Measurements from ENCODE around the gene RNU6-1.

Gene RNU6-1

DNA sequence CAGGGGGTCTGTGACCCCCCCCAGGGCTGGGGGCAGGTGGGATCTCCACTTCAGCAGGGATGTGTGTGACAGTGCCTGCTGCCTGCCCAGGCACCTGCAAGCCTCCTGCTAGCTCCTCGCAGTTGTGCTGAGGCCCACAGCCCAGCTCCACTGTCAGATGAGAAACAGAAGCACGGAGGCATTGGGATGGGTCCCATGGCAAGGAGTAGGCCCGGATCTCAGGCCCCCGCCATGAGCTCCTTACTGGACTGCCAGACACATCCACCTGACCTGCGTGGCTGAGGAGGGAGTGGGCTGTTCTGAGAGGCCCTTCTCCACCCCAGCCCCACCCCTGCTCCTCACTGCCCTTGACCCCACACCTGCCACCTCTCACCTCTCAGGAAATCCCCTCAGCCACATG, 32.7 kb downstream of the RNU6-1 start:
- Mint-ChIP-seq H3K9me3 (no peaks in the 10 kb centered on the region), H3K27ac (no peak overlapping the region), H3K4me1 (no peaks in the 10 kb centered on the region), H3K4me3 (no peak overlapping the region), H3K36me3 (peaks cover 7% of the 10 kb centered on the region)
- no peak for ATAC-seq
- no peak for DNase-seq (ENCODE audit: low spot score in 2 of 2)

DNA sequence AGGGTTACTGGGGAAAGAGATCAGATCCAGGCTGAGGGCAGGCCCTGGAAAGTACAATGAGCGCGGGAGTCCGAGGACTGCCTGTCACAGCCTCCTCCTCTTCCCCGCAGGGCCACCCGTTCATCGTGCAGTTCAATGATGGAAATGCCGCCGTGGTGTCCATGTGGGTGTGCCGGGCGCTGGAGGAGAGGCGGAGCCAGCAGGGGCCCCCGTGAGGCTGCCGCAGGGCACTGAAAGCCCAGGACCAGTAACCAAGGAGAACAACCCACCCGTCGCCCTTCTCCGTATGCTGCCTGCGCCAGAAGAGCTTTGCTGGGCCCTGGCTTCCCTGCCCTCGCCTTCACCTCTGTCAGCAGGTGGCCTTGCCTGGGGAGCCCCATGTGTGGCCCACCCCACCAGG, 33.3 kb downstream of the RNU6-1 start:
- Mint-ChIP-seq H3K4me1 (no peaks in the 10 kb centered on the region), H3K27ac (no peak overlapping the region), H3K9me3 (no peaks in the 10 kb centered on the region), H3K36me3 (peaks cover 7% of the 10 kb centered on the region), H3K4me3 (no peak overlapping the region)
- ATAC-seq, result no peak
- no peak for DNase-seq (ENCODE audit: low spot score in 2 of 2)

DNA sequence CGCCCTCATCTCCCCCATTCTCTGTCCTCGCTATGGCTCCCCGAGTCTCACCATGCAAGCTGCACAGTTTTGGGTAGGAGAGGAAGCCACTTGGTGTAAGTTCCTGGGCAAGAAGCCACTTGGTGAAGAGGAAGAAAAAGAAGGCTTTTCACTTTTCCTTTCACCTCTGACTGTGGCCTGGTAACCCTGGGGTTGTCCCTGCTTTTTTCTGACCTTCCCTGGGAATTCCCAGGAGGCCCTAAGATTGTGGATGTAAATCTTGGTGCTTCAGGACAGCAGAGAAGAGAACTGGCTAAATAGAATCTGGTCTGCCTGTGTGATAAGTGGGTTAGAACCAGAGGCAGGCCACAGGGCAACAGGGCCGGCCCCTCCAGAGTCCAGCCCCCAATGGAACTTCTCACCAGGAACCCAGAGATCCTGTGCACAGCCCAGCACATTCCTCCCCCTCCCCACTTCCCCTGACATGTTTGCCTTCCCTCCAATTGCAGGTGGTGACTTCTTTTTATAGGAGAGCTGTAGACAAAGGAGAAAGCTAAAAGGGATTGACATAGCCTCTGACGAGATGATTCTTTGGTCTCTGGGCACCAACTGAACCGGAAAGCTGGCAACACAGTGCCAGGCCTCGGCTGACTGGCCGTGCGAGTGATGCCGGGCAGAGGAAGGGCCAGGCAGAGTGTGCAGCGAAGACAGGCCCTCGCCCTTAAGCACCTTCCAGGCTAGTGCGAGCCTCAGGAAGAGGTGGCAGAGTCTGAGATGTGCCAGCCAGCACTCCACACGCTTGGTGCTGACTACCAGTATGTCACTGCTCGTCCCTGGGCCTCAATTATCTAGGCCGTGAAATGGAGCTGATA, 34.0 kb downstream of the RNU6-1 start:
- Mint-ChIP-seq H3K9me3 (no peaks in the 10 kb centered on the region), H3K4me3 (no peak overlapping the region), H3K27ac (no peak overlapping the region), H3K4me1 (no peaks in the 10 kb centered on the region), H3K36me3 (peaks cover 7% of the 10 kb centered on the region)
- DNase-seq (ENCODE audit: low spot score in 2 of 2) (no peak), ATAC-seq (no peak)

- Mint-ChIP-seq H3K4me3 (no peak overlapping the region), H3K4me1 (no peaks in the 10 kb centered on the region), H3K27ac (no peak overlapping the region), H3K9me3 (no peaks in the 10 kb centered on the region), H3K36me3 (peaks cover 7% of the 10 kb centered on the region)
- DNase-seq (ENCODE audit: low spot score in 2 of 2) (no peak), ATAC-seq (no peak)
Observed at GRCh38 chr15:67805008-67805665, 34.7 kb downstream of the RNU6-1 start.

- H3K4me3 Mint-ChIP-seq, result no peak overlapping the region
- H3K4me1 Mint-ChIP-seq, result no peaks in the 10 kb centered on the region
- H3K9me3 Mint-ChIP-seq, result no peaks in the 10 kb centered on the region
- H3K36me3 Mint-ChIP-seq, result peaks cover 7% of the 10 kb centered on the region
- DNase-seq (ENCODE audit: low spot score in 2 of 2) (no peak), ATAC-seq (peak; percentile 16)
- no peak overlapping the region for H3K27ac Mint-ChIP-seq
Observed at GRCh38 chr15:67803996-67804843, 35.6 kb downstream of the RNU6-1 start.

GRCh38 chr15:67803299-67803698, 36.5 kb downstream of the RNU6-1 start:
- H3K36me3 Mint-ChIP-seq, result peaks cover 7% of the 10 kb centered on the region
- H3K9me3 Mint-ChIP-seq, result no peaks in the 10 kb centered on the region
- H3K27ac Mint-ChIP-seq, result no peak overlapping the region
- no peak for ATAC-seq
- H3K4me1 Mint-ChIP-seq, result no peaks in the 10 kb centered on the region
- no peak overlapping the region for H3K4me3 Mint-ChIP-seq
- no peak for DNase-seq (ENCODE audit: low spot score in 2 of 2)

DNA sequence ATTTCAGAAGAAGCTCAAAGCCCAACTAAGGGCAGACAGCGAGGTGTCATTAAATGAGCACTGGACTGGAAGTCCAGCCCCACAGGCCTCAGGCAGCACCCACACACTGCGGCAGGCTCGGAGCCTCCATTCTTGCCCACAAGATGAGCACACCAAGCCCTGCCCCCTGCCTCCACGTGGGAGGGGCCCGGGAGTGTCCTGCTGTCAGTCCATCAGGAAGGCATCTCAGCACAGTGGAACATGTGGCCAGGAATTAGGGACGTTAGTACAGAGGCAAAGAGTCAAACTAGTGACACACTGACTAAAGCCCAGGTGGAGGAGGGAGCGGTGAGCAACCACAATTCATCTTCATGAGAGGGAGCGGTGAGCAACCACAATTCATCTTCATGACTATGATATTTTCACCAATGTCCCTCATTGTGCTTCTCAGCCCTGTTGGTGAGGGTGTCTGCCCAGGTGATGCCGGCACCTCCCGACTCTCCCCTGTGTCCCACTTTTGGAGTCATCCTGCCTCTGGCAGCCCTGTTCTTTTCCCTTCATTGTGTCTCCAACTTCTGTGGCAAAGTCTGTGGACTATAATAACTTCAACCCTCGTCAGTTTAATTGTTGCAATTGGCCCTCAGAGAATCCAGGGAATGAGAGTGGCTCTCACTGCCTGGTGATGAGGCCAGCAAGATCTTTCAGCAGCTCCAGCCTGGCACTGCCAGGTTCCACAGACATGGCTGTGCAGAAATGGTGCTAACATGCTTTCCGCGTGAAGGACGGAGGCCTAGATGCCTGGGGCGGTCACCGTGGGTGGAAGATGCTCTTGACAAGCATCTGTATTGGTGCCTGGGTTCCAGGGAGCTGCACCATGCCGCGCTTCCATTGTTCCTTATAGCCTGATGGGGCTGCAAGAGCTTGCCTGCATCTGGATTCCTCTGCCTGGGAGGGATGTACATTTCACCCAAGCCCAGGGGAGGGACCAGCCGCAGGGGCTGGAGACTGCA, 37.6 kb downstream of the RNU6-1 start:
- DNase-seq (ENCODE audit: low spot score in 2 of 2), result no peak
- H3K4me3 Mint-ChIP-seq, result no peak overlapping the region
- H3K4me1 Mint-ChIP-seq, result no peaks in the 10 kb centered on the region
- no peak overlapping the region for H3K27ac Mint-ChIP-seq
- H3K36me3 Mint-ChIP-seq, result no peaks in the 10 kb centered on the region
- no peaks in the 10 kb centered on the region for H3K9me3 Mint-ChIP-seq
- no peak for ATAC-seq

DNA sequence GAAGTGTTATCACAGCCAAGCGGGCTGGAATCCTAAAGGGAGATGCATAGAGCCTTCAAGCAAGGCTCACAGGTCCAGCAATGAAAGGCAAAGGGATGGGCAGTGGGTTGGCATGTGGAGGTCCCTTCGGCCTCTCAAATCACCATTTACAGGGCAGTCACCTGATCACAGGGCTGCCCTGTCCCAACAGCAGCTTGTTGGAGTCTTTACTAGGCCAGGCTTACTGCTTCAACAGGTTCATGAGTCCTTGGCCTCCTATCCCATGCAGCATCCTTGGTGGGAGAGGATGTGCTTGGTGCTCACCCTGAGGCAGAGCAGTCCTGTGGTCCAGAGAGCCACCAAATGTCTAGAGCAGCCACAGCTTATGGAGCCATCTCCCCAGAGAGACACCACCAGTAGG, 38.7 kb downstream of the RNU6-1 start:
- Mint-ChIP-seq H3K27ac (no peak overlapping the region), H3K4me3 (no peak overlapping the region), H3K9me3 (no peaks in the 10 kb centered on the region), H3K4me1 (no peaks in the 10 kb centered on the region), H3K36me3 (no peaks in the 10 kb centered on the region)
- no peak for ATAC-seq
- DNase-seq (ENCODE audit: low spot score in 2 of 2), result no peak

DNA sequence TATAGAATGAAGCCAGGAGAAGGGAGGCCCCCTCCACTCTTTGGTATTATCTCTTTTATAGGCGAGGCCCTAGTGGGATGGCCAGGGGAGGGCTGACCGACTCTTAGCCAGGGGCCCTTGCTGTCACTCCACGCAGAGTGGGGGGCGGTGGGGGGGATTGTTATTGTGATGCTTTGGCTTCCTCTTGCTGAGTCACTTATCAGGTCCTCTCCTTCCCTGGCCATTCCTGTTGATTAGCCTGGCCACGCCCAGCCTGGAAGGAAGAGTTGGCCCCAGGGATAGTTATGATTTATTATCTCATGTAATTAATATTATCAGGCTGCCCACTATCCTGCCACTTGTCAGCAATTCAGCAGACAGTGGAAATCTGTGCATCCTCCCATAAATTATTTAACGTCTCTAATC, 40.0 kb downstream of the RNU6-1 start:
- ATAC-seq, result no peak
- Mint-ChIP-seq H3K4me1 (no peaks in the 10 kb centered on the region), H3K4me3 (no peak overlapping the region), H3K27ac (no peak overlapping the region), H3K9me3 (no peaks in the 10 kb centered on the region), H3K36me3 (no peaks in the 10 kb centered on the region)
- DNase-seq (ENCODE audit: low spot score in 2 of 2), result no peak

DNA sequence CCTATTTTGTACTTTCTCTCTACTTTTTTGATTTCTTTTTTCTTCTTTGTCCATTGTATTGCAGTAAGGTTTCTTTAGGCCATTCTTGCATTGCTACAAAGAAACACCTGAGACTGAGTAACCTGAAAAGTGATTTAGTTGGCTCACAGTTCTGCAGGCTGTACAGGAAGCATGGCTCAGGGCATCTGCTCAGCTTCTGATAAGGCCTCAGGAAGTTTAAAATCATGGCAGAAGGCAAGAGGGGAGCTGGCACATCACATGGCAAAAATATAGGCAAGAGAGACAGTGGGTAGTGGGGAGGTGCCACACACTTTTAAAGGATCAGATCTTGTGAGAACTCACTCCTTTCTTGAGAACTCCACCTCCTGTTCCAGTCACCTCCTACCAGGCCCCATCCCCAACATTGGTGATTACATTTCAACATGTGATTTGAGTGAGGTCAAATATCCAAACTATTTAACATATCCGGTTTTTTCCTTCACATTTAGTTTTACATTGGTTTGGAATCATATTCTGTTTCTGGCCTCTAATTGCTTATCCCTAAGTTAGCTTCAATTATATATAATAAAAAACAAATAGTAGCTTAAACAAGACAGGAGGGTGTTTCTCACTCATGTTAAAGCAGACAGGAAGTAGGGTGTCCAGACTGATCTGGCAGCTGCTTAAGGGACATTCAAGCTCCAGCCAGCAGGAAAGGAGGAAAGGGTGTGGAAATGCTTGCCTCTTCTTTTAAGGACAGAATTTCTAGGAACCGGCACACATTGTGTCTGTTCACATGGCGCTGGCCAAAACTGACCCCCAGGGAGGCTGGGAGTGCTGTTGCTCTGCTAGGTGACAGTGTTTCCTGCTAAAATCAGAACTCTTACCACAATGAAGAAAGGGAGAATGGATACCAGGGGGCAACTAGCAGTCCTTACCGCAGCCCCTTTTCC, 43.4 kb downstream of the RNU6-1 start:
- Mint-ChIP-seq H3K27ac (no peak overlapping the region), H3K36me3 (no peaks in the 10 kb centered on the region), H3K4me3 (no peak overlapping the region), H3K9me3 (no peaks in the 10 kb centered on the region), H3K4me1 (no peaks in the 10 kb centered on the region)
- no peak for ATAC-seq
- no peak for DNase-seq (ENCODE audit: low spot score in 2 of 2)

GRCh38 chr15:67794832-67795574, 44.8 kb downstream of the RNU6-1 start:
- ATAC-seq, result peak; percentile 57

DNA sequence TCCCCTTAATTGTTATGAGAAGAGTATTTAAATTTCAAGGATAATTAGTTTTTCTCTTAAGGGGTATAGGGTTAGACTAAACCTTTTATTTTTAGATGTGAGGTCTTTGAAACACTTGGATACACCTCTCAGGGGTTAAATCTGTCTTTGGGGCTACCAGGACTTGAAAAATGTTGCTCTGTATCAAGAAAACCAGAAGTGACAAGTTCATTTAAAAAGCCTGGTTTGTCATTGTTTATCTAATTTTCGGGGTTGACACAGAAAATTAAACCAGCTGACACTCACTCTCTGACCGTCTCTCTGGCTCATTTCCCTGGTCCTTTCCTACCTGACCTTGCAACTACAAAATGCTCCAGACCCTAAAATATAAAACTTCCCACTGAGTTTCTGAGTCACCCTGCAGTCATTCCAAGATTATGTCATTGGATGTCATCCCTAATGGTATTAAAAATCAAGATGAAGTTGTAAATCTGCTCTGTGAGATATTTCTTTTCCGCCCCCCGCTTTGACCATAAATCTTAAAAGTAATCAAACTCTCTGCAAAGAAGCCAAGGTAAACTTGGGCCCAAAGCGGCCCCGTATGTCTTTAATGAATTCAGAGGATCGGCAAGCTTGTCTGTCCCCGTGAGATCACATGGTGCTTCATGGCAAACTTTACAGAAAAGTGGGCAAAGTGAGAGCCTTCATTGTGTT, 47.4 kb downstream of the RNU6-1 start:
- Mint-ChIP-seq H3K9me3 (no peaks in the 10 kb centered on the region), H3K4me1 (no peaks in the 10 kb centered on the region), H3K27ac (no peak overlapping the region), H3K4me3 (no peak overlapping the region), H3K36me3 (no peaks in the 10 kb centered on the region)
- ATAC-seq (no peak), DNase-seq (ENCODE audit: low spot score in 2 of 2) (no peak)

More at GRCh38 chr15:67794832-67795574, 44.8 kb downstream of the RNU6-1 start:
- Mint-ChIP-seq H3K4me1 (no peaks in the 10 kb centered on the region), H3K27ac (no peak overlapping the region), H3K4me3 (no peak overlapping the region), H3K9me3 (no peaks in the 10 kb centered on the region), H3K36me3 (no peaks in the 10 kb centered on the region)
- no peak for DNase-seq (ENCODE audit: low spot score in 2 of 2)

Data from stimulated activated effector memory CD8-positive, alpha-beta T cell treated with anti-CD3 and anti-CD28 coated beads, Interleukin-12 subunit alpha, Interleukin-12 subunit beta, amount 100 ng/mL, for 72 hours (primary cell).